ENCODE data around the gene PGF. TPM values are rescaled to one million over a fixed set of nuclear protein-coding genes. Genes with fewer than 3 reads are reported as not detected.

The PGF gene
- total and polyA plus RNA-seq, 2 experiments from 2014 or later = 1.1 to 1.8 TPM

- H3K4me2 ChIP-seq (ENCODE audit: unreplicated experiment) = no peak overlapping the region
- in situ Hi-C loops (cut with MboI) = no loop called here
- peak; percentile 27 for DNase-seq
- TF ChIP-seq EZH2phosphoT487 (IDR thresholded peaks at IDR 0.05; ENCODE audit: insufficient read depth, low read depth) (no peak), EZH2 (IDR thresholded peaks at IDR 0.05; ENCODE audit: insufficient read depth, poor library complexity, severe bottlenecking) (no peak)
- H3F3A ChIP-seq (ENCODE audit: insufficient read depth) = no peaks in the 10 kb centered on the region
- H3K9me3 ChIP-seq (ENCODE audit: low read depth) = no peaks in the 10 kb centered on the region
- no peak overlapping the region for H3K27ac ChIP-seq
- no peak overlapping the region for H2AFZ ChIP-seq
- H3K9me2 ChIP-seq (ENCODE audit: insufficient read depth) = no peaks in the 10 kb centered on the region
- 72 to 74% methylated on average over 11 of the region's 11 CpGs for WGBS, 2 experiments (ENCODE audit: low coverage in 1 of 2, low lambda C conversion rate in 2 of 2, missing lambda C conversion rate in 2 of 2)
- no peaks in the 10 kb centered on the region for H3K36me3 ChIP-seq (ENCODE audit: low read depth)
- H3K9ac ChIP-seq = no peak overlapping the region
- no peaks in the 10 kb centered on the region for H3K27me3 ChIP-seq (replicated peaks; ENCODE audit: insufficient read depth)
- no peaks in the 10 kb centered on the region for H4K20me1 ChIP-seq (ENCODE audit: insufficient read depth)
- H3K79me2 ChIP-seq (ENCODE audit: insufficient read depth) = no peaks in the 10 kb centered on the region
- no peak overlapping the region for H3K4me3 ChIP-seq
- H3K4me1 ChIP-seq (ENCODE audit: insufficient read depth) = peaks cover 8% of the 10 kb centered on the region; the same call in 1 of the 2 replicates
These were observed 23.1 kb upstream of the PGF start for GRCh38 chr14:74978416-74978947.

- Histone ChIP-seq H2AFZ (no peak overlapping the region), H3F3A (ENCODE audit: insufficient read depth) (no peaks in the 10 kb centered on the region), H4K20me1 (ENCODE audit: insufficient read depth) (no peaks in the 10 kb centered on the region), H3K27me3 (replicated peaks; ENCODE audit: insufficient read depth) (no peaks in the 10 kb centered on the region), H3K4me1 (ENCODE audit: insufficient read depth) (peaks cover 8% of the 10 kb centered on the region; the same call in 1 of the 2 replicates), H3K4me2 (ENCODE audit: unreplicated experiment) (no peak overlapping the region), H3K9me3 (ENCODE audit: low read depth) (no peaks in the 10 kb centered on the region), H3K4me3 (no peak overlapping the region), H3K36me3 (ENCODE audit: low read depth) (no peaks in the 10 kb centered on the region), H3K79me2 (ENCODE audit: insufficient read depth) (no peaks in the 10 kb centered on the region), H3K27ac (no peak overlapping the region), H3K9me2 (ENCODE audit: insufficient read depth) (no peaks in the 10 kb centered on the region), H3K9ac (no peak overlapping the region)
- DNase-seq = no peak
- in situ Hi-C loops (cut with MboI) = no loop called here
- 52 to 66% methylated on average over 5 to 6 of the region's 6 CpGs for WGBS, 2 experiments (ENCODE audit: low coverage in 1 of 2, low lambda C conversion rate in 2 of 2, missing lambda C conversion rate in 2 of 2)
- TF ChIP-seq EZH2phosphoT487 (IDR thresholded peaks at IDR 0.05; ENCODE audit: insufficient read depth, low read depth) (no peak), EZH2 (IDR thresholded peaks at IDR 0.05; ENCODE audit: insufficient read depth, poor library complexity, severe bottlenecking) (no peak)
These were observed 22.5 kb upstream of the PGF start for GRCh38 chr14:74977901-74978385.

GRCh38 chr14:74977164-74977900 lies 21.9 kb upstream of the PGF start:
- Histone ChIP-seq H3F3A (ENCODE audit: insufficient read depth) (no peaks in the 10 kb centered on the region), H3K9ac (no peak overlapping the region), H3K9me3 (ENCODE audit: low read depth) (no peaks in the 10 kb centered on the region), H3K9me2 (ENCODE audit: insufficient read depth) (no peaks in the 10 kb centered on the region), H3K4me3 (no peak overlapping the region), H2AFZ (no peak overlapping the region), H3K27ac (no peak overlapping the region), H3K4me1 (ENCODE audit: insufficient read depth) (peaks cover 8% of the 10 kb centered on the region; the same call in 1 of the 2 replicates), H3K79me2 (ENCODE audit: insufficient read depth) (no peaks in the 10 kb centered on the region), H3K36me3 (ENCODE audit: low read depth) (no peaks in the 10 kb centered on the region), H3K27me3 (replicated peaks; ENCODE audit: insufficient read depth) (no peaks in the 10 kb centered on the region), H3K4me2 (ENCODE audit: unreplicated experiment) (no peak overlapping the region), H4K20me1 (ENCODE audit: insufficient read depth) (no peaks in the 10 kb centered on the region)
- in situ Hi-C loops (cut with MboI) = no loop called here
- TF ChIP-seq EZH2 (IDR thresholded peaks at IDR 0.05; ENCODE audit: insufficient read depth, poor library complexity, severe bottlenecking) (no peak), EZH2phosphoT487 (IDR thresholded peaks at IDR 0.05; ENCODE audit: insufficient read depth, low read depth) (no peak)
- WGBS, 2 experiments (ENCODE audit: low coverage in 1 of 2, low lambda C conversion rate in 2 of 2, missing lambda C conversion rate in 2 of 2) = 88% methylated on average over 12 of the region's 12 CpGs
- no peak for DNase-seq

- no peak overlapping the region for H3K4me2 ChIP-seq (ENCODE audit: unreplicated experiment)
- no peaks in the 10 kb centered on the region for H3K79me2 ChIP-seq (ENCODE audit: insufficient read depth)
- H3K9me3 ChIP-seq (ENCODE audit: low read depth) = no peaks in the 10 kb centered on the region
- WGBS, 2 experiments (ENCODE audit: low coverage in 1 of 2, low lambda C conversion rate in 2 of 2, missing lambda C conversion rate in 2 of 2) = 89 to 93% methylated on average over 11 of the region's 11 CpGs
- H3K4me3 ChIP-seq = no peak overlapping the region
- DNase-seq = no peak
- no peak overlapping the region for H3K9ac ChIP-seq
- no peaks in the 10 kb centered on the region for H3K36me3 ChIP-seq (ENCODE audit: low read depth)
- no peak for TF ChIP-seq EZH2 (IDR thresholded peaks at IDR 0.05; ENCODE audit: insufficient read depth, poor library complexity, severe bottlenecking)
- no peak for TF ChIP-seq EZH2phosphoT487 (IDR thresholded peaks at IDR 0.05; ENCODE audit: insufficient read depth, low read depth)
- no peaks in the 10 kb centered on the region for H3K27me3 ChIP-seq (replicated peaks; ENCODE audit: insufficient read depth)
- H3K4me1 ChIP-seq (ENCODE audit: insufficient read depth) = peaks cover 8% of the 10 kb centered on the region; the same call in 1 of the 2 replicates
- in situ Hi-C loops (cut with MboI) = no loop called here
- no peaks in the 10 kb centered on the region for H4K20me1 ChIP-seq (ENCODE audit: insufficient read depth)
- no peaks in the 10 kb centered on the region for H3F3A ChIP-seq (ENCODE audit: insufficient read depth)
- no peaks in the 10 kb centered on the region for H3K9me2 ChIP-seq (ENCODE audit: insufficient read depth)
- H3K27ac ChIP-seq = no peak overlapping the region
- H2AFZ ChIP-seq = no peak overlapping the region
These were observed 21.1 kb upstream of the PGF start for GRCh38 chr14:74976264-74977113.

Data from GM23248 (cell line).